Lung (tissue), 12 donors: ENCODE results near the gene OSBPL6. TPM values are rescaled to one million over a fixed set of nuclear protein-coding genes. Genes with fewer than 3 reads are reported as not detected.

Experiments used
- ATAC-seq: fragments of 200-7000 bp; cut with Tn5 transposase; one replicate; pipeline ENCODE4 v1.9.1; 2020; ENCODE audit warnings: moderate number of reproducible peaks; ENCODE audit not compliant: insufficient read depth, low FRiP score
- DNase-seq, 3 donors: peaks; one replicate each; pipeline ENCODE4 v3.0.0-alpha.2; 2013 to 2017
- H3K27ac ChIP-seq, 2 donors: one replicate each; pipeline ENCODE4 v1.5.1; 2013; ENCODE audit warnings: mild to moderate bottlenecking in 2 of 2, moderate library complexity in 2 of 2, control low read depth in 1 of 2, inconsistent platforms in 1 of 2, low read depth in 1 of 2, low read length in 1 of 2
- H3K27me3 ChIP-seq, 3 donors: one replicate each; pipeline ENCODE4 v1.5.1; 2013; ENCODE audit warnings: low read length in 2 of 3; ENCODE audit not compliant: control insufficient read depth in 3 of 3, insufficient read depth in 3 of 3
- H3K36me3 ChIP-seq, 4 donors: one replicate each; pipeline ENCODE4 v1.5.1; 2013; ENCODE audit warnings: low read length in 4 of 4, mild to moderate bottlenecking in 1 of 4, moderate library complexity in 1 of 4; ENCODE audit not compliant: control insufficient read depth in 4 of 4, insufficient read depth in 4 of 4
- H3K4me1 ChIP-seq, 5 donors: one replicate each; pipeline ENCODE4 v1.5.1; 2013; ENCODE audit warnings: low read length in 5 of 5, mild to moderate bottlenecking in 2 of 5, moderate library complexity in 1 of 5; ENCODE audit not compliant: control insufficient read depth in 5 of 5, insufficient read depth in 5 of 5
- H3K4me3 ChIP-seq: one replicate; pipeline ENCODE4 v1.5.1; 2013; ENCODE audit warnings: mild to moderate bottlenecking, control low read depth, moderate library complexity
- H3K9ac ChIP-seq, 2 donors: one replicate each; pipeline ENCODE4 v1.5.1; 2013; ENCODE audit warnings: low read length in 2 of 2, control low read depth in 1 of 2; ENCODE audit not compliant: insufficient read depth in 1 of 2
- H3K9me3 ChIP-seq, 4 donors: one replicate each; pipeline ENCODE4 v1.5.1; 2013; ENCODE audit warnings: low read length in 3 of 4, mild to moderate bottlenecking in 1 of 4, moderate library complexity in 1 of 4; ENCODE audit not compliant: control insufficient read depth in 4 of 4, insufficient read depth in 3 of 4
- WGBS, 2 donors: extraction: QIAGEN DNeasy Blood & Tissue Kit; methylation state at CpG; one replicate each; pipeline ENCODE4 v1.1.7; 2013; 5-methylcytosine and 5-hydroxymethylcytosine counted together
- polyA plus RNA-seq, 2 donors: library from polyadenylated mRNA; stranded (reverse); fragments of 200-250 nt; gene quantifications; one replicate each; pipeline ENCODE4 v1.2.1, GENCODE V29; 2013
- total RNA-seq, 2 donors: library from RNA; depleted of rRNA in 1 of 2; stranded (reverse); fragments of >200 nt in 1 of 2; gene quantifications; one replicate each; pipeline ENCODE4 v1.2.1, GENCODE V29; 2014 to 2021
- TF ChIP-seq, protein P1 (sequence below): IDR thresholded peaks from 2 replicates; pipeline ENCODE4 v1.5.1; 2012; ENCODE audit warnings: mild to moderate bottlenecking; ENCODE audit errors: control extremely low read depth, extremely low read depth
- donor health status: control.
- donor health status: control.
- donor health status: Bipolar disorder and iron deficiency.
- donor health status: healthy.
- donor health status: DM: yes; HTN: yes; CAD: no.

Gene OSBPL6
- total and polyA plus RNA-seq, 4 donors, result 1.9 to 23.5 (median 7.8) TPM

DNA sequence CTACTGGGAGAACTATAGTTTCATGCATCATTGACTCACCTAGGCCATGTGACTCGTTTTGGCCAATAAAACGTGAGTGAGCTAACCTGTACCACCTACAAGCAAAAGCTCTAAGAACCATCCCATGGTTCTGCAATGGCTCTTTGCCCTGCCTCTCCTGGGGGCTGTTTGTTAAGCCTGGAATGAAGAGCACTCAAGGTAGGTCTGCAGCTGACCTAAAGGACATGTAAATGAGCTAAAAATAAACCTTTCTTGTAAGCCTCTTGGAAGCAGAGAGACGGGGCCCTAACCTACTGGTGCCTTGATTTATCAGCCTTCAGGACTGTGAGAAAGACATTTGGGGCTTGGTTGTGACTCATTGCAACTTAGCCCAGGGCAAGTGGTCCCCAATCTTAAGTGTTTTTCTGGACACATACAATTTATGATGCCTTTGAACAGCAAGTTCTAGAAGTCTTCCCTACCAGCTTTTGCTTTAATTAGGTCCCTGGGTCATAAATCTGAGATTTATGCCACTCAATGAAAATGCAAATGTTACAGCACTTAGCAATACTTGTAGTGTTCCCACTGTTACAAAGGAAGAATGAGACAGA lies 107.4 kb downstream of the OSBPL6 start:
- TF ChIP-seq, protein P1, sequence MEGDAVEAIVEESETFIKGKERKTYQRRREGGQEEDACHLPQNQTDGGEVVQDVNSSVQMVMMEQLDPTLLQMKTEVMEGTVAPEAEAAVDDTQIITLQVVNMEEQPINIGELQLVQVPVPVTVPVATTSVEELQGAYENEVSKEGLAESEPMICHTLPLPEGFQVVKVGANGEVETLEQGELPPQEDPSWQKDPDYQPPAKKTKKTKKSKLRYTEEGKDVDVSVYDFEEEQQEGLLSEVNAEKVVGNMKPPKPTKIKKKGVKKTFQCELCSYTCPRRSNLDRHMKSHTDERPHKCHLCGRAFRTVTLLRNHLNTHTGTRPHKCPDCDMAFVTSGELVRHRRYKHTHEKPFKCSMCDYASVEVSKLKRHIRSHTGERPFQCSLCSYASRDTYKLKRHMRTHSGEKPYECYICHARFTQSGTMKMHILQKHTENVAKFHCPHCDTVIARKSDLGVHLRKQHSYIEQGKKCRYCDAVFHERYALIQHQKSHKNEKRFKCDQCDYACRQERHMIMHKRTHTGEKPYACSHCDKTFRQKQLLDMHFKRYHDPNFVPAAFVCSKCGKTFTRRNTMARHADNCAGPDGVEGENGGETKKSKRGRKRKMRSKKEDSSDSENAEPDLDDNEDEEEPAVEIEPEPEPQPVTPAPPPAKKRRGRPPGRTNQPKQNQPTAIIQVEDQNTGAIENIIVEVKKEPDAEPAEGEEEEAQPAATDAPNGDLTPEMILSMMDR, result no peak
- no peak overlapping the region for H3K9ac ChIP-seq
- no peak overlapping the region for H3K27ac ChIP-seq
- H3K36me3 ChIP-seq, result no peaks in the 10 kb centered on the region
- 69 to 87% methylated on average over 3 of the region's 3 CpGs for WGBS, 2 donors
- H3K27me3 ChIP-seq, result no peaks in the 10 kb centered on the region
- no peak for ATAC-seq
- H3K4me1 ChIP-seq, result no peaks in the 10 kb centered on the region
- no peaks in the 10 kb centered on the region for H3K9me3 ChIP-seq
- DNase-seq, result no peak
- H3K4me3 ChIP-seq, result no peak overlapping the region

DNA sequence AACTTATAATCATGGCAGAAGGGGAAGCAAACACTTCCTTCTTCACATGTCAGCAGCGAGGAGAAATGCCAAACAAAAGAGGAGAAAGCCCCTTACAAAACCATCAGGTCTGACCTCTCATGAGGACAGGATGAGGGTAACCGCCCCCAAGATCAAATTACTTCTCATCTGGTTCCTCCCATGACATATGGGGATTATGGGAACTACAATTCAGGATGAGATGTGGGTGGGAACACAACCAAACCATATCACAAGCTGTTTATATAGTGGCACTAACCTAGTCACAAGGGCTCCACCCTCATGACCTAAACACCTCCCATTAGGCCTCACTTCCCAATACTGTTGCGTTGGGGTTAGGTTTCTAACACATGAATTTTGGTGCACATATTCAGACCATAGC lies 110.0 kb downstream of the OSBPL6 start:
- H3K4me3 ChIP-seq, result no peak overlapping the region
- no peak overlapping the region for H3K27ac ChIP-seq
- no peaks in the 10 kb centered on the region for H3K27me3 ChIP-seq
- no peaks in the 10 kb centered on the region for H3K9me3 ChIP-seq
- H3K36me3 ChIP-seq, result no peaks in the 10 kb centered on the region
- no peak for ATAC-seq
- whole genome bisulfite sequencing, 2 donors, result 49 to 74% methylated on average over 3 of the region's 3 CpGs
- no peak for DNase-seq
- TF ChIP-seq, protein P1, result no peak
- no peak overlapping the region for H3K9ac ChIP-seq
- H3K4me1 ChIP-seq, result peaks cover 0 to 3% (median 0%) of the 10 kb centered on the region in 5 donors

DNA sequence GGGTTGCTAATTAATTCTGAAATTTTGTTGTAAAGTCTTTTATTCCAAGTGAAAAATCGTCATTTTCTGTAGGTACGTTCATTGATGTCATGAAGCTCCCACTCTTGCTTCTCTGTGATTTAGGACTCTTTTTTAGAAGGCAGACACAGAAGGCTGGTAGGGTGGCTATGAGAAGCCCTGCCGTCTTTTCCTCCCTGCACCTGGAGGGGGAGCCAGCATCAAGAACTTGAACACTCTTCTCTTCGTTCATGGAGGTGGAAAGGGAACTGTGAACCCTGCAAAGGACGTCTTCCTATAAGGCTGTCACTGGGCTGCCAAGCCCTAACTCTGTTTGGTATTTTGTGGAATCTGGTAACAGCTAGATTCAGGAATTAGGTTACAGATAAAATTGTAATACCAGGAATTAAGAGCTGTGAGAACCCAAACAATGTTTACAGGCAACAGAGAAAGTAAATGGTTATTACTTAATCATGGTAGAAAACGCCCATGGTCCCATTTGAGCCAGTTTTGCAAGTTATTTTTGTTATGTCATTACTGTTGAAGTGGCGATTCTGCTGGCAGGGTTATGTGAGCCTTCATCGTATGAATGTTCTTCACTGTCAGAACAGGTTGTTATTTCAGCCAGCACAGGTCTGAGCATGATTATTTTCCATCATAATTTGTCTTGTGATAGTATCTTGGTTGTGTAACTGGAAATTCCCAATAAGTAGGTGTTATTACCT lies 112.2 kb downstream of the OSBPL6 start:
- peak; percentile 43 to 56 (median 46) for DNase-seq
- no peaks in the 10 kb centered on the region for H3K27me3 ChIP-seq
- H3K9me3 ChIP-seq, result no peaks in the 10 kb centered on the region
- H3K27ac ChIP-seq, result no peak overlapping the region
- ATAC-seq, result no peak
- H3K36me3 ChIP-seq, result no peaks in the 10 kb centered on the region
- TF ChIP-seq, protein P1, result peak; percentile 41
- H3K9ac ChIP-seq, result no peak overlapping the region
- WGBS, 2 donors, result 33 to 36% methylated on average over 8 of the region's 8 CpGs
- H3K4me3 ChIP-seq, result no peak overlapping the region
- peaks cover 0 to 3% (median 0%) of the 10 kb centered on the region in 5 donors for H3K4me1 ChIP-seq
